Measurements from ENCODE around the gene SPON2. TPM values are rescaled to one million over a fixed set of nuclear protein-coding genes. Genes with fewer than 3 reads are reported as not detected.

Gene SPON2
- total RNA-seq, 3 donors from 2014 or later (not counting 1 experiment from before 2014, with no cell fraction given) = 1,124 to 1,574 (median 1,339) TPM

DNA sequence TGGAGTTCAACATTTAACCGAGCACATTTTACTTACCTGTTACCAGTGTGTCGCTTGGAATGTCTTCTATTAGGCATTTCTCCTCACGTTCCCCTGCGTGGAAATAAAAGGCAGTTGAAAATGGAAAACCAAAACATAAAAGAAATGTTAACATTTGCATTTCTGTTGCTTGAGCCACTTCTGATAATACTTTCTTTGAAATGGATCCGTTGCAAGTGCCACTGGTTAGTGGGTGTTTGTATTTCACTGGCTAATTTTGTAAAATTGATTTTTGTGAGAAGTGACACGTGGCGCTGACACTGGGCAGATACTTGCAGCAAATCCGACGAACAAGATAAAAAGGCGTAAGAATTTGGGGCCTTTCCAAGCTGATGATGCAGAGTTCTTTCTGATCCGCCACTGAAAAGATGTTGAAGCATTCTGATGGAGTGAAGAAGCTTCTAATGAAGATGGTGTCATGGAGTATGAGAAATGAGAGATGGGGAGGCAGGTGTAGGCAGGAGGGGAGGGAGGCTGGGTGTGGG, 18.8 kb downstream of the SPON2 start:
- Mint-ChIP-seq H3K27ac (no peak overlapping the region), H3K9me3 (no peaks in the 10 kb centered on the region), H3K4me3 (no peak overlapping the region), H3K36me3 (no peaks in the 10 kb centered on the region), H3K27me3 (ENCODE audit: low read depth in 2 of 2) (peaks cover 9 to 18% of the 10 kb centered on the region in 2 donors), H3K4me1 (no peaks in the 10 kb centered on the region)
- DNase-seq = no peak
- Histone ChIP-seq H3K4me1 (ENCODE audit: control insufficient read depth, insufficient read depth, low read length) (no peaks in the 10 kb centered on the region), H3K27me3 (ENCODE audit: control insufficient read depth, insufficient read depth, low read length) (no peaks in the 10 kb centered on the region), H3K4me3 (ENCODE audit: low read length) (no peak overlapping the region), H3K27ac (ENCODE audit: low read length) (no peak overlapping the region), H3K9me3 (ENCODE audit: control insufficient read depth, insufficient read depth, low read length) (peaks cover 4% of the 10 kb centered on the region), H3K36me3 (ENCODE audit: control insufficient read depth, insufficient read depth, low read length) (no peaks in the 10 kb centered on the region)
- no peak for ATAC-seq
- 91% methylated on average over 11 of the region's 11 CpGs for WGBS (ENCODE audit: insufficient coverage)
- intact Hi-C loops (cut with micrococcal nuclease) = no loop called here
- TF ChIP-seq, protein P1, sequence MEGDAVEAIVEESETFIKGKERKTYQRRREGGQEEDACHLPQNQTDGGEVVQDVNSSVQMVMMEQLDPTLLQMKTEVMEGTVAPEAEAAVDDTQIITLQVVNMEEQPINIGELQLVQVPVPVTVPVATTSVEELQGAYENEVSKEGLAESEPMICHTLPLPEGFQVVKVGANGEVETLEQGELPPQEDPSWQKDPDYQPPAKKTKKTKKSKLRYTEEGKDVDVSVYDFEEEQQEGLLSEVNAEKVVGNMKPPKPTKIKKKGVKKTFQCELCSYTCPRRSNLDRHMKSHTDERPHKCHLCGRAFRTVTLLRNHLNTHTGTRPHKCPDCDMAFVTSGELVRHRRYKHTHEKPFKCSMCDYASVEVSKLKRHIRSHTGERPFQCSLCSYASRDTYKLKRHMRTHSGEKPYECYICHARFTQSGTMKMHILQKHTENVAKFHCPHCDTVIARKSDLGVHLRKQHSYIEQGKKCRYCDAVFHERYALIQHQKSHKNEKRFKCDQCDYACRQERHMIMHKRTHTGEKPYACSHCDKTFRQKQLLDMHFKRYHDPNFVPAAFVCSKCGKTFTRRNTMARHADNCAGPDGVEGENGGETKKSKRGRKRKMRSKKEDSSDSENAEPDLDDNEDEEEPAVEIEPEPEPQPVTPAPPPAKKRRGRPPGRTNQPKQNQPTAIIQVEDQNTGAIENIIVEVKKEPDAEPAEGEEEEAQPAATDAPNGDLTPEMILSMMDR (IDR thresholded peaks at IDR 0.05) = no peak

DNA sequence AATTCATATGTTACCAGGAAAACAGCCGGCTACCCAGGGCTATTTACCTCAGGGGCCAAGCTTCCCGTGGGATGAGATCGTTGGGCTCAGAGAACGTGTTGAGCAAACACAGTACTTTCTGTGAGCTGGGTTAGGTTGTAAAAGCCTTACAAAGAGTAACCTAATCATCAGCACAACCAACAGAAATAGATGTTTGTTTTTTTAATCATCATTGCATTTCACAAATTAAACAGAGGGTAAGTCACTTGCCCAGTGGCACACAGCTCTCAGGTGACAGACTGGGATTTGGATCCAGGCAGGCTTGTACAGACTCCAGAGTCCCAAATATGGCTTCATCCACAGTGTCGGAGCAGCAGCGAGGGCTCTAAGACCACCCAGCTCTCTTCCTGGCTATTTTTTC, 20.1 kb downstream of the SPON2 start:
- Mint-ChIP-seq H3K27me3 (ENCODE audit: low read depth in 2 of 2) (peaks cover 9 to 18% of the 10 kb centered on the region in 2 donors), H3K4me3 (no peak overlapping the region), H3K36me3 (no peaks in the 10 kb centered on the region), H3K27ac (no peak overlapping the region), H3K9me3 (no peaks in the 10 kb centered on the region), H3K4me1 (no peaks in the 10 kb centered on the region)
- Histone ChIP-seq H3K36me3 (ENCODE audit: control insufficient read depth, insufficient read depth, low read length) (no peaks in the 10 kb centered on the region), H3K27ac (ENCODE audit: low read length) (no peak overlapping the region), H3K9me3 (ENCODE audit: control insufficient read depth, insufficient read depth, low read length) (peaks cover 4% of the 10 kb centered on the region), H3K4me1 (ENCODE audit: control insufficient read depth, insufficient read depth, low read length) (no peaks in the 10 kb centered on the region), H3K27me3 (ENCODE audit: control insufficient read depth, insufficient read depth, low read length) (no peaks in the 10 kb centered on the region), H3K4me3 (ENCODE audit: low read length) (no peak overlapping the region)
- TF ChIP-seq, protein P1 (IDR thresholded peaks at IDR 0.05) = no peak
- 76% methylated on average over 6 of the region's 6 CpGs for WGBS (ENCODE audit: insufficient coverage)
- ATAC-seq = no peak
- DNase-seq = no peak
- intact Hi-C loops (cut with micrococcal nuclease) = no loop called here

DNA sequence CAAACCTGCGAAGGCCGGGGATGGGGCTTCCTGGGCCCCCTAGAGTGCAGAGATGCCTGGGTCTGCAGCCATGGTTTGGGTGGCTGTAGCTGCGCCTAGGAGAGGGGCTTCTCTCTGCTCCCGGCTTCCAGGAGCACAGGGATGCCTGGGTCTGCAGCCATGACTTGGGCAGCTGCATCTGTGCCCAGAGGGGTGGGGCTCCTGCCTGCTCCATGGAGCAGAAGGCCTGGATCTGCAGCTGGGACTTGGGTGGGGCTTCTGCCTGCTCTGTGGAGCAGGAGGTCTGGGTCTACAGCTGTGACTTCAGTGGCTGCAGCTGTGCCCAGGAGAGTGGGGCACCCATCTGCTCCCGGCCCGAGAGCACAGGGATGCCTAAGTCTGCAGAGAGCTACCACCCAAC, 20.8 kb downstream of the SPON2 start:
- peaks cover 4% of the 10 kb centered on the region for H3K9me3 ChIP-seq (ENCODE audit: control insufficient read depth, insufficient read depth, low read length)
- no peak overlapping the region for H3K4me3 ChIP-seq (ENCODE audit: low read length)
- H3K4me1 ChIP-seq (ENCODE audit: control insufficient read depth, insufficient read depth, low read length) = no peaks in the 10 kb centered on the region
- no peak overlapping the region for H3K27ac ChIP-seq (ENCODE audit: low read length)
- H3K27me3 Mint-ChIP-seq (ENCODE audit: low read depth in 2 of 2) = peaks cover 11 to 18% of the 10 kb centered on the region in 2 donors
- ATAC-seq = no peak
- no peaks in the 10 kb centered on the region for H3K4me1 Mint-ChIP-seq
- H3K4me3 Mint-ChIP-seq = no peak overlapping the region
- no peaks in the 10 kb centered on the region for H3K27me3 ChIP-seq (ENCODE audit: control insufficient read depth, insufficient read depth, low read length)
- no peak for DNase-seq
- 91% methylated on average over 6 of the region's 6 CpGs for WGBS (ENCODE audit: insufficient coverage)
- H3K9me3 Mint-ChIP-seq = no peaks in the 10 kb centered on the region
- no peaks in the 10 kb centered on the region for H3K36me3 ChIP-seq (ENCODE audit: control insufficient read depth, insufficient read depth, low read length)
- TF ChIP-seq, protein P1 (IDR thresholded peaks at IDR 0.05) = no peak
- intact Hi-C loops (cut with micrococcal nuclease) = no loop called here
- no peaks in the 10 kb centered on the region for H3K36me3 Mint-ChIP-seq
- H3K27ac Mint-ChIP-seq = no peak overlapping the region

DNA sequence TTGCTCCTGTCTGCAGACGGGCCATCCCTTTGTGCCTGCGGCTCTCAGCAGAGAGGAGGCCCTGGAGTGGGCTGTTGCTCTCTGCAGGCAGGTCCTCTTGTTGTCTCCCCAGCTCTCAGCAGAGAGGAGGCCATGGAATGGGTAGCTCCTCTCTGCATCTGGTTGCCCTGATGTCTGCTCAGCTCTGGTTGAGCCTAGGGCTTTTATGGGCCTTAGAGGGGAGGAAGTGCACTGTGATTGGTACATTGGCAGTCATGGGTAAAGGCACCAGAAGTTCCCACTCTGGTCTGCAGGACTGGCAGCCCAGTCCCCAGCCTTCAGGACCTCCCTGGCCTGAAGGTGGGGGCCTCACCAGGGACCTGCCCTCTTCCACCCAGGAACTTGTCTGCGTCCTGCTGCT, 21.5 kb downstream of the SPON2 start:
- no peak overlapping the region for H3K27ac Mint-ChIP-seq
- H3K4me3 ChIP-seq (ENCODE audit: low read length) = no peak overlapping the region
- whole genome bisulfite sequencing (ENCODE audit: insufficient coverage) = 98% methylated on average over 3 of the region's 3 CpGs
- DNase-seq (no peak), ATAC-seq (no peak)
- intact Hi-C loops (cut with micrococcal nuclease) = no loop called here
- no peaks in the 10 kb centered on the region for H3K36me3 ChIP-seq (ENCODE audit: control insufficient read depth, insufficient read depth, low read length)
- H3K27ac ChIP-seq (ENCODE audit: low read length) = no peak overlapping the region
- H3K36me3 Mint-ChIP-seq = no peaks in the 10 kb centered on the region
- no peaks in the 10 kb centered on the region for H3K4me1 ChIP-seq (ENCODE audit: control insufficient read depth, insufficient read depth, low read length)
- H3K27me3 Mint-ChIP-seq (ENCODE audit: low read depth in 2 of 2) = peaks cover 11 to 18% of the 10 kb centered on the region in 2 donors
- H3K4me3 Mint-ChIP-seq = no peak overlapping the region
- H3K4me1 Mint-ChIP-seq = no peaks in the 10 kb centered on the region
- H3K9me3 ChIP-seq (ENCODE audit: control insufficient read depth, insufficient read depth, low read length) = peaks cover 4% of the 10 kb centered on the region
- H3K9me3 Mint-ChIP-seq = no peaks in the 10 kb centered on the region
- TF ChIP-seq, protein P1 (IDR thresholded peaks at IDR 0.05) = no peak
- no peaks in the 10 kb centered on the region for H3K27me3 ChIP-seq (ENCODE audit: control insufficient read depth, insufficient read depth, low read length)

Measured in natural killer cell (primary cell).